Muscle of leg (tissue), 11 donors: ENCODE data around the gene S100A5. TPM values are rescaled to one million over a fixed set of nuclear protein-coding genes. Genes with fewer than 3 reads are reported as not detected.
"Not testable (repeated sequence)": the region's sequence is repeated elsewhere in the genome, so short reads cannot be mapped to it uniquely, and the experiment has no call there.

Experiments
- DNase-seq: peaks from one replicate; pipeline ENCODE4 v3.0.0; 2013
- H3K27ac ChIP-seq: one replicate; pipeline ENCODE4 v1.5.1; 2013; ENCODE audit warnings: mild to moderate bottlenecking, low read length, control low read depth
- H3K27me3 ChIP-seq: one replicate; pipeline ENCODE4 v1.6.1; 2013; ENCODE audit warnings: low read length; ENCODE audit not compliant: control insufficient read depth, insufficient read depth
- H3K36me3 ChIP-seq: one replicate; pipeline ENCODE4 v1.6.1; 2013; ENCODE audit warnings: low read length; ENCODE audit not compliant: control insufficient read depth, insufficient read depth
- H3K4me1 ChIP-seq: one replicate; pipeline ENCODE4 v1.6.1; 2013; ENCODE audit warnings: low read length; ENCODE audit not compliant: control insufficient read depth, insufficient read depth
- H3K4me3 ChIP-seq: one replicate; pipeline ENCODE4 v1.5.1; 2013; ENCODE audit warnings: low read length, control low read depth
- H3K9me3 ChIP-seq: replicated peaks from 2 replicates; pipeline ENCODE4 v1.6.1; 2013; ENCODE audit warnings: low read depth, low read length; ENCODE audit not compliant: control insufficient read depth
- WGBS: methylation state at CpG from one replicate; pipeline ENCODE4 v1.1.5; 2013; ENCODE audit warnings: missing lambda C conversion rate; ENCODE audit not compliant: insufficient coverage; 5-methylcytosine and 5-hydroxymethylcytosine counted together
- polyA plus RNA-seq, 8 donors: library from polyadenylated mRNA; unstranded; fragments of 120-200 nt; gene quantifications; one replicate each; pipeline versions ENCODE4 v1.2.1 to v1.2.3, GENCODE V29; 2013; ENCODE audit warnings: inconsistent platforms in 1 of 8, low replicate concordance in 1 of 8; ENCODE audit not compliant: insufficient read length in 8 of 8, insufficient read depth in 1 of 8
- total RNA-seq: library from RNA; stranded (reverse); fragments of 120-200 nt; gene quantifications from one replicate; pipeline ENCODE4 v1.2.4, GENCODE V29; 2013

S100A5 gene
- total and polyA plus RNA-seq, 9 donors, result 0.31 TPM; not detected in 8

DNA sequence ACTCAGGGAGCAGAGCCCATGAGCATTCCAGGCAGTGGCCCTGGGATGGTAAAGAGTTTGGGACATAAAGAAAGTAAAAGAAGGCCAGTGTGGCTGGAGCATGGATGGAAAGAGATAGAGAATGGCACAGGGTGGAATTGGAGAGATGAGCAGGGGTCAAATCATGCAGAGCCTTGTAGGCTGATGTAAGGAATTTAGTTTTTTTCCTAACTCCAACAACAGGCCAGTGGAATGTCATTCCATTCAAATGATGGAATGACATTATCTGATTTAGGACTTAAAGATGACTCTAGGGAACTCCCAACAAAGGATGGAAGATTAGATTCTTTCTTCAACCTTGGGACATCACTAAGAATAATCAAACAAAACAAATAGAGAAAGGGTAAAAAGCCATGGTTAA lies 37.8 kb upstream of the S100A5 start:
- Histone ChIP-seq H3K4me3 (no peak overlapping the region), H3K27me3 (peaks cover 2% of the 10 kb centered on the region), H3K4me1 (no peaks in the 10 kb centered on the region), H3K27ac (no peak overlapping the region), H3K36me3 (no peaks in the 10 kb centered on the region), H3K9me3 (no peaks in the 10 kb centered on the region)
- DNase-seq, result no peak

DNA sequence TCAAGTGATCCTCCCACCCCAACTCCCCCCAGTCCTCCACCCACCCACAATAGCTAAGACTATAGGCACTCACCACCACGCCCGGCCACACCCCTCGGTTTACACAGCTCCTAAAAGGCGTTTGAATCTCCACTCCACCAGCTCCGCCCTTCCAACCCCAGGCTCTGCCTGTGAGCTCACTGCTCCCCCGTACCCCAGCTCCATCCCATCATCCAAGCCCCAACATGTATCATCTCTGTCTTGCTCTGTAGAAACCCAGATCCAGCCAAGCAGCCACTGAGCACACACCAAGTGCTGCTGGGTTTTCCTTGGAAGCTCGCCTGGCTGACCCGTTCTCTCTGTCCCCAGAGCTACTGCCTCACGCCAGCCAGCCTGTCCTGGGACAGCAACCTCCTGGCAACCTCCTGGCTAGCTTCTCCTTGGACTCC lies 36.9 kb upstream of the S100A5 start:
- no peak overlapping the region for H3K4me3 ChIP-seq
- peaks cover 2% of the 10 kb centered on the region for H3K27me3 ChIP-seq
- 56% methylated on average over 9 of the region's 9 CpGs for WGBS
- H3K4me1 ChIP-seq, result peaks cover under 1% of the 10 kb centered on the region
- H3K36me3 ChIP-seq, result no peaks in the 10 kb centered on the region
- no peak overlapping the region for H3K27ac ChIP-seq
- no peaks in the 10 kb centered on the region for H3K9me3 ChIP-seq
- DNase-seq, result no peak

DNA sequence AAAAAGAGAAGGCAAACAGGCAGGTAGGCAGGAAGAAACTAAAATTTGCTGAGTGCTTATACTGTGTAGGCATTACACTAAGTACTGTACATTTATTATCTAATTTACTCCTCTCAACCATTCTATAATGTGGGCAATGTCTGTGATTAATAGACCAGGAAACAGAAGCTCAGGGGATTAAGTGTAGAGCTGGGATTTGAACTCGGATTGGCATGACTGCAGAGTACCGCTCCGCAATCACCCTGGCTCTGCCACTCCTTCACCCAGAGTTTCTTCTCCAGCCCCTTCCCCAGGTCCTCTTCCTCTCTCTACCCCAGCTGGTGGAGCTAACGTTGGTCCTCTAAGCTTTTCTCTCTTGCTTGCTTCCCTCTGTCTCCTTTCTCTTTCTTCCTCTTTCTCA lies 36.4 kb upstream of the S100A5 start:
- Histone ChIP-seq H3K9me3 (no peaks in the 10 kb centered on the region), H3K4me1 (peaks cover 4% of the 10 kb centered on the region), H3K4me3 (no peak overlapping the region), H3K27ac (no peak overlapping the region), H3K36me3 (no peaks in the 10 kb centered on the region), H3K27me3 (peaks cover 2% of the 10 kb centered on the region)
- no peak for DNase-seq
- WGBS, result 100% methylated on average over 1 of the region's 4 CpGs

DNA sequence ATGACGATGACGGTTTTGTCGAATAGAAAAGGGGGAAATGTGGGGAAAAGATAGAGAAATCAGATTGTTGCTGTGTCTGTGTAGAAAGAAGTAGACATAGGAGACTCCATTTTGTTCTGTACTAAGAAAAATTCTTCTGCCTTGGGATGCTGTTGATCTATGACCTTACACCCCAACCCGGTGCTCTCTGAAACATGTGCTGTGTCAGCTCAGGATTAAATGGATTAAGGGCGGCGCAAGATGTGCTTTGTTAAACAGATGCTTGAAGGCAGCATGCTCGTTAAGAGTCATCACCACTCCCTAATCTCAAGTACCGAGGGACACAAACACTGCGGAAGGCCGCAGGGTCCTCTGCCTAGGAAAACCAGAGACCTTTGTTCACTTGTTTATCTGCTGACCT lies 34.8 kb upstream of the S100A5 start:
- H3K27me3 ChIP-seq, H3K36me3 ChIP-seq, DNase-seq, H3K4me1 ChIP-seq, H3K9me3 ChIP-seq, H3K4me3 ChIP-seq, H3K27ac ChIP-seq: not testable (repeated sequence)
- no CpG with 5 or more reads among the region's 10 CpGs for WGBS

DNA sequence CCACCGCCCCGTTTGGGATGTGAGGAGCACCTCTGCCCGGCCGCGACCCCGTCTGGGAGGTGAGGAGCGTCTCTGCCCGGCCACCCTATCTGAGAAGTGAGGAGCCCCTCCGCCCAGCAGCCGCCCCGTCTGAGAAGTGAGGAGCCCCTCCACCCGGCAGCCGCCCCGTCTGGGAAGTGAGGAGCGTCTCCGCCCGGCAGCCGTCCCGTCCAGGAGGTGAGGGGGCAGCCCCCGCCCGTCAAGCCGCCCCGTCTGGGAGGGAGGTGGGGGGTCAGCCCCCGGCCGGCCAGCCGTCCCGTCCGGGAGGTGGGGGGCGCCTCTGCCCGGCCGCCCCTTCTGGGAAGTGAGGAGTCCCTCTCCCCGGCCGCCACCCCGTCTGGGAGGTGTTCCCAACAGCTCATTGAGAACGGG lies 34.4 kb upstream of the S100A5 start:
- 87% methylated on average over 20 of the region's 35 CpGs for WGBS

DNA sequence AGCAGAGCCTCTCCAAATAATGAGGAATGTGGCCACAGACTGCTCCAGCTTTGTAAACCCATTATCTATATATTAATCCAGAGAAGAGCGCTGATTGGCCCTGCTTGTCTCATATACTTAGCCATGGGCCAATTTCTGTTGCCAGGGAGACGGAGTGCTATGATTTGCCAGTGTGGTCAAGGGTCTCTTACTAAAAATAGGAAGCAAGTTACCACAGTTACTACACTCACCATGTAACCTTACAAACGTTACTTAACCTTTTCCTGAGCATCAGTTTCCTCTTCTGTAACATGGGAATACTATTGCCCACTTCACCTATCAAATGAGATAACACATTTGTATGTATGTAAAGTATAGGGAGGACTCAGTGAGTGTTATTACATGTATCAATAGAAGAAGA lies 32.6 kb upstream of the S100A5 start:
- H3K4me3 ChIP-seq, result no peak overlapping the region
- no peak for DNase-seq
- no peaks in the 10 kb centered on the region for H3K36me3 ChIP-seq
- peaks cover 9% of the 10 kb centered on the region for H3K4me1 ChIP-seq
- no peak overlapping the region for H3K27ac ChIP-seq
- H3K27me3 ChIP-seq, result peaks cover 2% of the 10 kb centered on the region
- WGBS, result no CpG with 5 or more reads among the region's 3 CpGs
- no peaks in the 10 kb centered on the region for H3K9me3 ChIP-seq

More for the DNA sequence above, 34.4 kb upstream of the S100A5 start:
- not testable (repeated sequence) for H3K36me3 ChIP-seq, H3K27ac ChIP-seq, H3K9me3 ChIP-seq, DNase-seq, H3K4me1 ChIP-seq, H3K27me3 ChIP-seq, H3K4me3 ChIP-seq

DNA sequence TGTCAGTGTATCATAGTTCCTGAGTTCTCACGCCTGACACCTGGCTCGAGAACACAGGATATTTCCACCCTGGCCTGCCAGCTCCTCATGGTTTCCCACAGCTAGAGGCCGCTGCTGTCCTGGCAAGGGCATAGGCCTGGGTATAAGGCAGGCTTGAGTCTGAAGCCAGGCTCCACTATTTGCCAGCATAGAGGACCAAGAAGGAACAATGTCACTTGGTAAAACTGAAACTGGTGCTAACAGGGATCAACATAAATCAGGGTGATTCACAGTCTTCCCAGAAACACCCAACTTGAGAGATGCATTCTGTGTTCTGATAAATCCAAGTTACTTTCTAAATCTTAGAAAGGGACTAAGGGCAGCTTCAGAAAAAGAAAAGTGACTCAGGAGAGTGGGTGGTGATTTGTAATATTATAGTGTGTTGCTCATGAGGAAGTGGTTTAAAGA lies 31.9 kb upstream of the S100A5 start:
- peaks cover under 1% of the 10 kb centered on the region for H3K27me3 ChIP-seq
- DNase-seq, result peak; percentile 78
- no peak overlapping the region for H3K27ac ChIP-seq
- peaks cover 17% of the 10 kb centered on the region for H3K4me1 ChIP-seq
- H3K4me3 ChIP-seq, result no peak overlapping the region
- WGBS, result 40% methylated on average over 1 of the region's 3 CpGs
- no peaks in the 10 kb centered on the region for H3K36me3 ChIP-seq
- no peaks in the 10 kb centered on the region for H3K9me3 ChIP-seq

DNA sequence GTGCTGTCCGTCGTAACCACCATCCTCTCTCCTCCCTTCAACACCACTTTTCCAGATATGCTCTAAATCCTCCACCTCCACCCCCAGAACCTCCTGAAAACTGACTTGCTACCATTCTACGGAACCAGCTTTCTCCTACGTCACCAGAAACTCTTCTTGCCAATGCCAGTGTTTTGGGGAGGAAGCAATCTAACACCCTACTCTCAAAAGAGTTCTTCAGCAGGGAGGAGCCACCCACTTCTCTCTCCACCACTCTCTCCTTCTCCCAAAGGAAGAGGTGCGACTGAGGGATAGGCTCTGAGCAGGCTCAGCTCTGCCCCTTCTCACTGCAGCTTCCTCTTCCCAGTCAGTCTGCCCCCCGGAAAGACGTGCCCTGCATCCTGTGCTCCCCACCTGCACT lies 31.0 kb upstream of the S100A5 start:
- no peak for DNase-seq
- Histone ChIP-seq H3K4me1 (peaks cover 25% of the 10 kb centered on the region), H3K9me3 (no peaks in the 10 kb centered on the region), H3K4me3 (no peak overlapping the region), H3K27me3 (no peaks in the 10 kb centered on the region), H3K27ac (no peak overlapping the region), H3K36me3 (no peaks in the 10 kb centered on the region)
- 57% methylated on average over 4 of the region's 7 CpGs for WGBS

DNA sequence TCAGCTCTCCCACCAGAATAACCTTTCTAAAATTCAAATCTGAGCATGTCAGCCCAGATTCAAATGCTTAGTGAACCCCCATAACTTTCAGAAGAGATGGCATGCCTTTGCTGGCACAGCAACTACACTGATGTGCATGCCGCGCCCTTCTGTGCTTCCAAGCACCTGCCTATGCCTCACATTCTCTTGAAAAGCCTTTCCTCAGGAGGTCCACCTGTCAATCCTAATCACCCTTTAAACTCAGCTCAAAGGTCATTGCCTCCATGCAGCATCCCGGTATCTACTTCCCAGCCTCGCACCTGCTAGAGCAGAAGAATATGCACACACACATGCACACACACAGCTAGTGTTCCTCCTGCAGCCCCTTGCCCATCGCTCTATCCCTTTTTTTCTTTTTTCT lies 30.1 kb upstream of the S100A5 start:
- Histone ChIP-seq H3K27ac (no peak overlapping the region), H3K4me3 (no peak overlapping the region), H3K27me3 (no peaks in the 10 kb centered on the region), H3K36me3 (no peaks in the 10 kb centered on the region), H3K9me3 (no peaks in the 10 kb centered on the region), H3K4me1 (peaks cover 34% of the 10 kb centered on the region)
- no peak for DNase-seq
- 82% methylated on average over 4 of the region's 5 CpGs for WGBS

DNA sequence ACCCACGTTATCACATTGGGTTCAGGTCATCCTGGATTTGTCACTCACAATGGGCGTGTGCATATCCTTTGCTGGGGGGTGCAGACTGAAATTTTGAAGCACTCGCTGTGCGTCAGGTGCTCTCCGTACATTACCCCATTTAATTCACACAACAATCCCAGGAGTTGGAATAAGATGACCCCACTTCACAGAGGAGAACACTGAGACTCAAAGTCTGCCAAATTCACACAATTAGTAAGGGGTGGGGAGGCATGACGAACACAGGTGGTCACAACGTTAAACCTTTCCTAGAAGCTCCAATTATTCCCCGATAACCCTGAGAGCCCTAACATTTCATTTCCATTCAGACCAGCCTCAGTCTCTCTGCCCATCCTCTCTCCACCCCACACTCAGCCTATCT lies 28.7 kb upstream of the S100A5 start:
- Histone ChIP-seq H3K27me3 (no peaks in the 10 kb centered on the region), H3K9me3 (no peaks in the 10 kb centered on the region), H3K4me3 (no peak overlapping the region), H3K27ac (no peak overlapping the region), H3K36me3 (no peaks in the 10 kb centered on the region), H3K4me1 (peaks cover 41% of the 10 kb centered on the region)
- DNase-seq, result no peak
- WGBS, result 83% methylated on average over 2 of the region's 8 CpGs

DNA sequence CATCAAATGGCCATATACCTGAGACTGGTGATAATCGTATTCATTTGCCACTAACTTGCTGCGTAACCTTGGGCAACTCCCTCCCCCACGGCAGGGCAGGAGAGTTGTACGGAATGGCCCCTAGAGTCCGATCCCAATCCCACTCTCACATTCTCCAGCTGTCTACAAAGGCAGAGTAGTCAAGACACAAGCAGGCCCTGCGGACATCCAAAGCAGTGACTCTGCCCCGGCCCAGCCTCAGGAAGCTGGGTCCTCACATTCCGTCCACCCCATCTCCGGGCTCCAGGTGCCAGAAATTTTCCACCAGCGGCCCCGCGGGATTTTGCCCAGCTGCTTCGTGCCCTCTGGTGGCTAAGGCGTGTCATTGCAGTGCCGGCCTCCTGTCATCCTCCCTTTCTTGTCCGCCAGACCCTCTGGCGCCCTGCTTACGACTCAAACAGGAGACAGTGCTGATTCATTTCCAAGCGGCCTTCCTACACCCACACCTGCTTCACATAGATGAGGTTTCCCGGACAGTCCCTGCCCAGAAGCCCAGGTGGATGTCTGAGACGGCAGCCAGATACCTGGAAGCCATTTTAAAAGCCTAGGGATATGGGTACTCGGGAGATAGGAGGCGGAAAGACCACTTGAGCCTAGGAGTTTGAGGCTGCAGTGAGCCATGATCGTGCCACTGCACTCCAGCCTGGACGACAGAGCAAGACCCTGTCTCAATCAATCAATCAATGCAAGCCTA lies 27.8 kb upstream of the S100A5 start:
- peaks cover 46% of the 10 kb centered on the region for H3K4me1 ChIP-seq
- peak overlapping the region; percentile 11 for H3K4me3 ChIP-seq
- H3K9me3 ChIP-seq, result no peaks in the 10 kb centered on the region
- WGBS, result 7% methylated on average over 21 of the region's 25 CpGs
- H3K27me3 ChIP-seq, result no peaks in the 10 kb centered on the region
- DNase-seq, result peak; percentile 92
- H3K27ac ChIP-seq, result peak overlapping the region; percentile 18
- no peaks in the 10 kb centered on the region for H3K36me3 ChIP-seq
